Stimulated activated CD8-positive, alpha-beta memory T cell treated with anti-CD3 and anti-CD28 coated beads, Interleukin-4, amount 100 ng/mL, for 4 hours (primary cell): Measurements from ENCODE around the gene TSPEAR.
"Not testable (repeated sequence)": the region's sequence is repeated elsewhere in the genome, so short reads cannot be mapped to it uniquely, and the experiment has no call there.

Experiments used
- DNase-seq, 2 donors: peaks; one replicate each; pipeline ENCODE4 v3.0.0-alpha.2; 2020; ENCODE audit warnings: low read depth in 2 of 2, low spot score in 1 of 2

The TSPEAR gene

DNA sequence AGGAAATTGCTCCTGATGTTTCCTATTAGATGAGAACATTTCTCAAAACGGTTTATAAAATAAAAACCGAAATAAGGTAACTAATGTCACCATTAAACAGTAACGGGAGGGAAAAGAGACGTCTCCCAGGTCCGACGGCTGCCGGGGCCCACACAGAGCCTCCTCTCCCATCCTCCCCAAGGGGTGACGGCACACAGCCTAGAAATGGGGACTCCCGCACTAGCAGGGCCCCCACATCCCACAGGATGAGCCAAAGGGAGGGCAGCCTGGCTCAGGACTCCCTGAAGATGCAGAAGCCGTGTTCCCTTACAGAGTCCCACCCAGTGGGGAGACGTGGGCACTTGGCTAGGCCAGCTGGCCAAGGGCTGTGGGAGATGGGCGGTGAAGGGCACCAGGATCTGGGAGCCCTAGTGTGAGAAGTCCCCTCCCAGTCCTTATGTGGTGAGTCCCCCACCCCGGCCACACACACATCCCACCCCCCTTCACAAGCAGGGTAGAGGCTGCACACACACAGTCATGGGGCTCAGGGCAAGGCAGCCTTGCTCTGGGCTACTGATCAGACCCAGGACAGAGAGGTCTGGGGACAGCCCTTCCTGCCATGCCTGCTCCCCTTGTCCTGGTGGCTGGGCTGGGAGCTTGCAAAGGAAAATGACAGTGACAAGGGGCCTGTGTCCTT, 156.0 kb downstream of the TSPEAR start:
- DNase-seq, result no peak

DNA sequence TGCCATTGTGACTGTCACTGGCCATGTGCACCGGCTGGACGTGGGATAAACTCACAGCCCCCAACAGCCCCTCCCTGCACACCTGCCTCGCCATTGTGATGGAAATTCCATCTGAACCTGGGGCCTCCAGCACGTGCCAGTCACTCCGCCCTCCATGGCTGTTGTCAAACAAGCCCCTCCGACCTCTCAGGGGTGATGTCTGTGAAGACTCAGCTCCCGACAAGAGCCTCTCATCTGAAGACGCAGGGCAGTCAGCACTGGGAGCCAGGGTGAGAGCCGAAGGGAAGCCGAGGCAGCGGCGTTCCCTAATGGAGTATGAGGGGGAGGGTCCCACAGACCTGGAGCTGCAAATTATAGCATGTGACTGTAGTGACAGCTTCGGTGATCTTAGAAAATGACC, 158.7 kb downstream of the TSPEAR start:
- DNase-seq, result no peak

DNA sequence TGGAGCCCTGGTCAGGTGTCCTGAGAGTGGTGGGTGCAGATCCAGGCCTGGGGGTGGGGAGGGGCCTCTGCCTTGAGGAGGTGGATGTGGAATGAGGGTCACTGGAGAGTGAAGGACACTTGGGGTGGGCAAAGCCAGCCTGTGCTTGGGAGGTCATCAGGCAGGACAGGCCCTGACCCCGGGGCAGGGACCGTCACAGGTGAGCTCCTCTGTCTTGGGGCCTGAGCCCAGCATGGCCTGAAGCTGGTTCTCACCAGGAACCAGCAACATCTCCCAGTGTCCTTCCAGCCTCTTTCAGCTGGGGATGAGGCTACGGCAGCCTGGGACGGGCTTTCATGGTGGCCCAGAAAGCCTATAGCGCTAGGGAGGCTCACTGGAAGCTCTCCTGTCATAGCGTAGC, 159.2 kb downstream of the TSPEAR start:
- no peak for DNase-seq

DNA sequence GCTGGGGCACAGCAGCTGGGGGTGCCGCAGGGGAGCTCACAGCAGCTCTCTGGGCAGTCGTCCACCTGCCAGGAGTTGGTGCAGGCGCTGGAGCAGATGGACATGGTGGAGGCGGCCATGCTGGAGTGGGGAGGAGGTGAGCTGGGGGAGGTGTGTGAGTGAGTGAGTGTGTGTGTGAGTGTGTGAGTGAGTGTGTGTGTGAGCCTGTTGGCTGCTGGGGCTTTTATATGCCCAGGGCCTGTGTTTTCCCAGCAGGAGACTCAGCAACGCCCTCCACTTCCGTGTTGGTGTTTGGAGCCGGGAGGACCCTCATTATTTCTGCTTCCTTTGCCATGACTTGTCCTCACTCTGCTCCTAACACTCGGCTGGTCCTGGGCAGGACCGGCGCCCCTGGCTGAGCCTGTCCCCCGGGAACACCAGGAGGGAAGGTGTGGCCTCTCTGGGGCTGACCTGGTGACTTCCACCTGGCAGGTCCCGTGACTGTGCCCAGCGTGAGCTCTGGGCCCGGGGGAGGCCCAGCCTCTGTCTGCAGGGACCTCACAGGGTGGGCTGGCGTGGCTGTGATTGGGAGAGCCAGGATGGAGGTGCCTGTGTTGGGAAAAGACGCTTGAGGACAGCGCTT, 159.9 kb downstream of the TSPEAR start, which contains the start of gene KRTAP10-2:
TSS of gene KRTAP10-2 (minus strand) at position 166 of the 622 bp plus-strand sequence. CDS start at position 119, 47 bp downstream.
- DNase-seq, result no peak

DNA sequence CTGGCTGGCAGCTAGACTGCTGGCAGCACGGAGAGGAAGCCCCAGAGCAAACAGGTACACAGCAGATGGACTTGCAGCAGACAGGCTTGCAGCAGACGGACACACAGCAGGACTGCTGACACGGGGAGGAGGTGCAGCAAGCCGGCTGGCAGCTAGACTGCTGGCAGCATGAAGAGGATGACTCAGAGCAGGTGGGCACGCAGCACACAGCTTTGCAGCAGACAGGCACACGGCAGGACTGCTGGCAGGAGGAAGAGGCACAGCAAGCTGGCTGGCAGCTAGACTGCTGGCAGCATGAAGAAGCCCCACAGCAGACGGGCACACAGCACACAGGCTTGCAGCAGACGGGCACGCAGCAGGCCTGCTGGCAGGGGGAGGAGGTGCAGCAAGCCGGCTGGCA, 160.6 kb downstream of the TSPEAR start:
- DNase-seq, result no peak

DNA sequence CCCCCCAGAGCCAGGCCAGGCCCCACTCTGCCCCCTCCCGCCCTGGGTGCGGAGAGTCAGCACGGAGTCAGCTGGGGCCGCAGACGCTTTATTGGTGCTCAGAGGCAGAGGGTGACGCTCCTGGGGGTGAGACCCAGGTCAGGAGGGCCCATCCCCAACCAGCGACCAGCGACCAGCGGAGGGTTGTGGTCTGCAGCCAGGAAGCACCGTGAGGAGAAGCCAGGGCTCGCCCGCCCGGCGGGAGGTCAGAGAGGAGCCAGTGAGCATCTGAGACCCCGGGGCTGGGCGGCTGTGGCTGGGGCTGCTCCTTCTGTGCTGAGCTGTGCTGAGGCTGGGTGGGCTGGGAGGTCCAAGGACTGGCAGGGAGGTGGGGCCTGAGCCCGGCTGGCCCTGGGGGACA, 161.1 kb downstream of the TSPEAR start:
- DNase-seq, result not testable (repeated sequence)

DNA sequence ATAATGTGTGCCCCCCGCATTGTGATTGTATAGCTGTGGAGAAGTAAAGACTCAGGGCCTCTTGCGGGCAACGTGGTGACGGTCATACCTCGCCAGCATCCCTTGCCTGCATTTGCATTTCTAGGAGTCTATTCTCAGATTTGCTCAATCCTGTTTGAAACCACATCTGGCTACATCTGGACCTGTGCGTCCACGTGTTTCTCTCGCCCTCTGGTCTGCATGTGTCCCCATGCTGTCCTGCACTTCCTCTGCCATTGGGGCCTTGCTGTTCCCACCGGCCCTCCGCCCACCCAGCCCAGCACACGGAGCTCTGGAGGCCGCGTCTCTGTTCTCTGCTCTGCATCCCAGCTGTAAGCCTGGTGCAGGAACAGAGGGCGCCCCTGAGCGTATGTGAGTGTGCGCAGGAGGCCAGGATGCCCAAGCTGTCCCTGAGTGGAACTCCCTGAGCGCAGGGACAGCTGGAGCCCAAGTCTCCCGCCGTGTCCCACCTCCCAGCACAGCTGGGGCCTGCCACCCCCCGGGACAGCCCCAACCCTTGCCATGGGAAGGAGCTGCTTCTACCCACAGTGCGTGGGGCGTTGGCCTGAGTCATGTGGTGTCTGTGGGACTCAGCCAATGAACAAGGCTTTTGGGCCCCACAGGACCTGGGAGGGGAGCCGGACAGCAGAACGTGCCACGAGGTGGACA, 161.7 kb downstream of the TSPEAR start:
- DNase-seq, result no peak

DNA sequence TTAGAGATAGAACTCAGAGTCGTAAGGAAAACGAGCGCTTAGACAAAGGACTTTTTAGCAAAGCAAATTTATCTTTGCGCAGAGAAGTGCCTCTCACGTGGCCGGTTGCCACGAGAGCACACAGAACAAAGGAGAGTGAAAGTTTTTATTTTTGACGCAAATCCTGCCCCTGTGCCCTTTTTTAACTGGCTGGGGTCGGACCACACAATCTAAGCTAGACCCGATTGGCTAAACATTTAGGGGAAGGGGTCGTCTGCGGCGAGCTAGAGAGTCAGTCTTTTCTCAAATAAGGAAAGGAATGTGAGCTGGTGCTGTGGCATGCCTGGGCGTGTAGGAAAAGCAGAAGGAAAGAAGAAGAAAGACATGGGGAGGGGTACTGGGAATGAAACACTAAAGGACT, 162.4 kb downstream of the TSPEAR start:
- no peak for DNase-seq

DNA sequence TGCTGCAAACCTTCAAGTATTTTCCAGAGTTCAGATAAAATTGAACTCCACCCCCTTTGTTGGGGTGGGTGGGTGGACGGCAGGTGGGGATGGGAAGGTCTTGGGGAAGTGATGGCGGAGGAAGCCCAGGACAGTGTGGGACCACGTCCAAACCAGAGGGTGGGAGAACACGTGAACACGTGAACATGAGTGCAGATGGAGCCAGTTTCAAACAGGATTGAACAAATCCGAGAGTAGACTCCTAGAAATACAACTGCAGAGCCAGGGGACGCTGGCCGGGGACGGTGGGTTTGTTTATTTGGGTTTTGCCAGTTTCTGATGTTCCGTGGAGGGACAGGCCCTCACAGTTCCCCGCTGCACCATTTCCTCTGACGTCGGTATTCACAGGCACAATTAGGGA, 163.0 kb downstream of the TSPEAR start:
- DNase-seq, result no peak

DNA sequence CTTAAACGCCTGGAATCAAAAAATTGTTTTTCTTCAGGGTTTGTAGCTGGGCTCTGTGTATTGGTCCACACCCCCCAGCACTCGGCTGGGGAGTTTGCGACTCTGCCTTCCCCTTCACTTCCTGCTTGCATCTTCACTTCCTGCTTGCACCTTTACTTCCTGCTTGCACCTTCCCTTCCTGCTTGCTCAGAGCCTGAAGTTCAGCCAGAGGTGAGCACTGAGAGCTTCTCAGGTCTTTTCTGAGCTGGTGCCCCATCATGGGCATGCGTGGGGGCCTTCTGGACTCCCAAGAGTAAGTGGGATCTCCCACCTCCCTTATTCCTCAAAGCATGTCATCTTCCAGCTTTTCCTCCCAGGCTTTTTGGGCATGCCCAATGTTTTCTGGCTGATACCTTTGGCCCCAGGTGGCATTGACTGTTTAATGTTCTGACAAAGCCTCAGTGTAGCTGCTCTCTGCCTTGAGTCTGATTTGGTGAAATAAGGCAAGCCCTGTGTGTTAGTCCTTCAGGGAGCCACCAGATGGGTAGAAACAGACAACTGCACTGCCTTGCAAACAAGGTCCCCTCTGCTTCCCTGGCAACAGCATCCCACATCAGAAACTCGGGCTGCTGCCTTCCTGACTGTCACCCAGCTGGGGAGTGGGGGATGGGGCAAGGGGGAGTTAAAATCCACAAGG, 163.6 kb downstream of the TSPEAR start:
- no peak for DNase-seq

DNA sequence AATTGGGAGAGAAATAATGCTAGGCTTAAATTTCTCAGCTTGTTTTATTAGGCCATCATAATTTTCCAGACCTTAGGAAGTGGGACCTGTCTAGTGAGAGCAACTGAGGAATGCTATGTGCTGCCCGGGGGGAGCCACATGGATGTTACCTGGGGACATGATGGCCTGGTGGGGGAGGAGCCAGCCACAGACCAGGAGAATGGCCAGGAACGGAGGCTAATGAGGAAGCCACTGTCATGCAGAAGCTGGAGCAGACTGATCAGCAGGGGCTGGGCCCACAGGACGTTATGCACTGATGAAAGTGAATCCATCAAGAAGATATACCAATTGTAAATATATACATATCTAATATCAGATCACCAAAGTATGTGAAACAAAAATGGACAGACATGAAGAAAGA, 166.8 kb downstream of the TSPEAR start:
- no peak for DNase-seq

DNA sequence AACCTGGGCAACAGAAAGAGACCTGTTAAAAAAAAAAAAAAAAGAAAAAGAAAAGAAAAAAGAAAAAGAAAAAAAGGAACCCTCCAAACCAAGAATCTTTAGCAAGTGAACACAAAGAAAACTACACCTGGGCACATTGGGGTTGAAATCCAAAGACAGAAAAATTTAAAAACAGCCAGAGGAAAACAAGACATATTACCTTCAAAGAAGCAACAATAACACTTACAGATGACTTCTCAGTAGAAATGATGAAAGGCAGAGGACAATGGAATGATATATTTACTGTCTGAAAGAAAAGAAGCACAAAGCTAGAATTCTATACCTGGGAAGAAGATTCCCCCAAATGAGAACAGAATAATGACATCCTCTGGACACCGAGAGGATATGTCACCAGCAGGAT, 168.7 kb downstream of the TSPEAR start:
- no peak for DNase-seq

DNA sequence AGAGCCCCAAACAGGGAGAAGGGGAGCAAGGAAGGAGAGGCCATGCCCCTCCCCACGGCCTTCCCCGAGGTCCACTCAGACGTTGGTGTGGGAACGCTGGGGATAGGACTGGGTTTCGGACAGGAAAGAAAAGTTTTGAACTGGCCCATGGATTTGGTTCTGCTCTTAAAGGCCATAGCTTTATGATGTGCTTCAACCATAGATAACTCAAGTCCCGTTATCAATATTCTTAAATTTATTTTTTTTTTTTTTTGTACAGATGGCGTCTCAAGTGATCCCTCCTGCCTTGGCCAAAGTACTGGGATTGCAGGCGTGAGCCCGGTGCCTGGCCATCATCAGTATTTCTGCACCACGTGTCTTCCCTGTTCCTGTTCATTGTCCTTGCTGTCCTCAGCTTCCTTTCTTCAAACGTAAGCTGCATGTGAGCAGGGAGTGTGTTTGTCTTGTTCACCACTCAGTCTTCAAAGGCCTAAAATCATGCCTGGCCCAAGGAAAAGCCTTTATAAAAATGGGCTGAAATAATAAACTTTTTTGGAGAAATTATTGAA, 170.6 kb downstream of the TSPEAR start:
- DNase-seq, result no peak

DNA sequence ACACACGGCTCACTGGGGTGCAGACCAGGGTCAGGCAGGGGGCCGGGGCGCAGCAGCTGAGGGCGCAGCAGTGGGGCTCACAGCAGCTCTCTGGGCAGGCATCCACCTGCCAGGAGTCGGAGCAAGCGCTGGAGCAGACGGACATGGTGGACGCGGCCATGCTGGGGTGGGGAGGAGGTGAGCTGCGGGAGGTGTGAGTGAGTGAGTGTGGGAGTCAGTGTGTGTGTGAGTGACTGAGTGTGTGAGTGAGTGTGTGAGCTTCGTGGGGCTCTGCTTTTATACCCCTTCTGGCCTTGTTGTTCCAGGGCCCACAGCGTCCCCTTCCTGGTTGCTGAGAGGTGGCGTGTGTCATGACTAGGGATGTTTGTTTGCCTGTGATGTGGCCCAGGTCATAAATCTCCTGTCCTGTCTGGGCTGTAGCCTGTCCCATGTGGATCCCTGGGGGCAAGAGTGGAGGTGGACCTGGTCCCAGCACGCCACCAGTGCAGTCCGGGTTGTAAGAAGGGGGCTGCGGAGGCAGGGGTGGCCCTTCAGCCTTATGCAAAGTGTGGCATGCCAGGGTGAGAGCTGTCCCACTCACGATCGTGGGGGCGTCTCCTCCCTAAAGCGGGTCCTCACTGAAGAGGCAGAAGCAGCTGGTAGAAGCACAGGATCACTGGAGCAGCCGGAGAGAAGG, 171.2 kb downstream of the TSPEAR start, which contains the start of gene KRTAP10-1:
TSS of gene KRTAP10-1 (minus strand) at position 205 of the 676 bp plus-strand sequence. CDS start at position 160, 45 bp downstream.
- no peak for DNase-seq

DNA sequence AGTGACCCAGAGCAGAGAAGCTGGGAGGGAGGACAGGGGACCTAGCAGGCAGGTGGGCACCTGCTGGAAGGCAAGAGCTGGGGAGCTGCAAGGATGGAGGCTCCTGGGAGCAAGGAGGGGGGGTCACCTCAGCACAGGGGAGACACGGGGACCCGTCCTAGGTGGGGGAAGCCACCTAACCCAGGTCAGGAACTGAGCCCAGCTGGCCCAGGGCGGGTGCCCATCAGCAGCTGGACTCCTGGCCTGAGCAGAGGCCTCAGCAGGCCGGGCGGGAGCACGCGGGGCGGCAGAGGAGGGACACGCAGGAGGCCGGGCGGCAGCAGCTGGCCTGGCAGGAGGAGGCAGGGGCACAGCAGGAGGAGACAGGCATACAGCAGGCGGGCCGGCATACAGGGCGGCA, 172.3 kb downstream of the TSPEAR start:
- no peak for DNase-seq

DNA sequence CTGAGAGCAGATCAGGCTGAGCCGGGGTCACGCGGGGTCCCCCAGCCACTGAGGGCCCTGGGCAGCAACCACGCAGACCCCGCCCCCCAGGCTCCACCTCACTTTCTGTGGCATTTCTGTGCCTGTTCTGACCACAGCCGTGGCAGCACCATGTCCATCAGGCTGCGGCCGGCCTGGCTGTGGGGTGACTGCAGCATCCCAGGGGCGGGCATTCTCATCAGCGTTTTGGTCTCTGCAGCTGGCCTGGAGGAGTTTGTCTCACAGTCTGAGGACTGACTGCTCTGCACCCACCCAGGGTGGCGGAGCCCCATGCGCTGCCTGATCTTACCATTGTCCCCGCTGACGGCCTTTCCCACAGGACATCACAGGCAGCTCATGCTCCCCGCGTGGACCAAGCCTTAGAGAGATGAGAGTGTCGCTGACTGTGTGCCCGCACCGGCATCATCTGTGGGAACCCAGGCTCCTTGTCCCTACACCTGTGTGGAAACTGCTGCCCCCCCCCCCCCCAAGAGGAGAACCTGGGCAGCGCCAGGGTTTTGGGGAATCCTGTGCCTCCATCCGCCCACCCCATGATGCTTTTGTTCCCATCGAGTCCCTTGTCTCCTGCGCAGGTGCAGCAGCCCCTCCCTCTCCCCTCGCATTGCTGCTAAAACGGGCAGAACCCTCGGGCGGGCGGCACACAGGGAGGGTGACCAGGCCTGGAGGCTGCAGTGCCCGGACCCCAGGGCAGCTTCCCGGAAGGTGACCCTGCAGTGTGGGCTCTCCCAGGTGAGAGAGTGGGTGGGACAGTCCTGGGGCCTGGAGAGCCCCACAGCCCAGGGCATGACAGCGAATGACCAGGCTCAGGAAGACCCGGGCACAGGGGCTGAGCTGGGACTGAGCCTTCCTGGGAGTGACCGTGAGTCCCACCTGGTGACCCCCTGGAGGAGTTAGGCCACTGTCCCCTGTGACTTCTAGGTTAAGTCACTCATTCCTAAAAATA, 173.2 kb downstream of the TSPEAR start:
- no peak for DNase-seq

DNA sequence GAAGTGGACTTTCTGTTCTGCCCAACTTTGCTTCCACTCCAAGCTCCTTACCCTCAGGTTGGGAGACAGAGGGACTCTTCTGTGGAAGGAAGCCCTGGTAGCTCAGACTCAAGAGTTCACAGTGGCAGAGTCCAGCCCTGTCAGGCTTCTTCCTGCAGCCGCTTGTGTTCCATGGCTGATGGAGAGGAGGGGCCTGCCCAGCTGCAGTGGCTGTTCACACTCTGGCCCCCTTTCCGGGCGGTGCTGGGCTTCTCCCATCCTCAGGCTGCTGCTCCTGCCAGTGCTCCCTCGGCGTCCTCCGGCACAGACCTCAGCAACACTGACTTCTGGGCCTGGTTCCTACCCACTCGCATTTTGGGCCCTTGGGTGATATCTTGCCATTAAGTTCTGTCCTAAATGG, 175.4 kb downstream of the TSPEAR start:
- DNase-seq, result no peak

DNA sequence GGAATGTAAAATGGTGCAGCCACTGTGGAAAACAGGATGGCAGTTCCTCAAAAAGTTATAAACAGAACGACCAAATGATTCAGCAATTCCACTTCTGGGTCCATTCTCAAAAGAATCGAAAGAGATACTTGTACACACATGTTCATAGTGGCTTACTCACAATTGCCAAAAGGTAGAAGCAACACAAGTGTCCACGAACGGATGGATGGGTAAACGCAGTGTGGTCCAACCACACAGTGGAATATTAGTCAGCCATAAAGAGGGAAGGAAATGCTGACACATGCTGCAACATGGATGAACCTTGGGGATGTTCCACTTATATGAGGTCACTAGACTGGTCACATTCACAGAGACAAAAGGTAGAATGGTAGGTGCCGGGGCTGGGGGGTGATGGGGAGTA, 176.7 kb downstream of the TSPEAR start:
- no peak for DNase-seq

DNA sequence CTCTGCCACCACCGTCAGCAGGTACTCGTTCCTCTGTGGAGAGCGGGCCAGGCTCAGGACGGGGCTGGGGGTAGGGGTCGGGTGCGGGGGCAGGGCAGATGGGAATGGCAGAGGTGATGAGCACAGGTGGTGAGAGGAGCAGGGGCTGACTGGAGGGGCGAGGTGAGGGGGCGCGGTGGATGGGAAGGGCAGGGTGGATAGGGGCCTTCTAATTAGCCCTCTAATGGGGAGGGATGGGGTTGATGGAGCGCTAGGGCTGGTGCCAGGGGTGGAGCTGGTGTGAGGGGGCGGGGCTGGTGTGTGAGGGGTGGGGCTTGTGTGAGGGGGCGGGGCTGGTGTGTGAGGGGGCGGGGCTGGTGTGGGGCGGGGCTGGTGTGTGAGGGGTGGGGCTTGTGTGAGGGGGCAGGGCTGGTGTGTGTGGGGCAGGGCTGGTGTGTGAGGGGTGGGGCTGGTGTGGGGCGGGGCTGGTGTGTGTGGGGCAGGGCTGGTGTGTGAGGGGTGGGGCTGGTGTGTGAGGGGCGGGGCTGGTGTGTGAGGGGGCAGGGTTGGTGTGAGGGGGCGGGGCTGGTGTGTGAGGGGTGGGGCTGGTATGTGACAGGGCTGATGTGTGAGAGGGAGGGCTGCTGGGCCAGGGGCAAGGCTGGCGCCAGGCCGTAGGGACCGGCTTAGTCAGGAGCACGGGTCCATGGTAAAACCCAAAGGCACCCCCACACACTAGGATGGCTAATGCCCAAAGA, 177.3 kb downstream of the TSPEAR start:
- no peak for DNase-seq
